Glutamatergic neuron (in vitro differentiated cells): ENCODE data around the gene CHODL. TPM values are rescaled to one million over a fixed set of nuclear protein-coding genes. Genes with fewer than 3 reads are reported as not detected.

Experiments used
- DNase-seq: peaks from one replicate; pipeline ENCODE4 v3.0.0; 2022
- H3K27ac Mint-ChIP-seq: one replicate; pipeline ENCODE4 v1.8.0; 2020; ENCODE audit warnings: mild to moderate bottlenecking, mixed read lengths, inconsistent platforms; ENCODE audit not compliant: unreplicated experiment
- H3K27me3 Mint-ChIP-seq: one replicate; pipeline ENCODE4 v1.8.0; 2020; ENCODE audit warnings: mild to moderate bottlenecking, moderate library complexity, mixed read lengths, inconsistent platforms; ENCODE audit not compliant: unreplicated experiment
- H3K36me3 Mint-ChIP-seq: one replicate; pipeline ENCODE4 v1.8.0; 2020; ENCODE audit warnings: mild to moderate bottlenecking, mixed read lengths, inconsistent platforms; ENCODE audit not compliant: unreplicated experiment
- H3K4me1 Mint-ChIP-seq: one replicate; pipeline ENCODE4 v1.8.0; 2020; ENCODE audit warnings: mild to moderate bottlenecking, low read depth, mixed read lengths, inconsistent platforms; ENCODE audit not compliant: unreplicated experiment
- H3K4me3 Mint-ChIP-seq: one replicate; pipeline ENCODE4 v1.8.0; 2020; ENCODE audit warnings: mild to moderate bottlenecking, mixed read lengths, inconsistent platforms; ENCODE audit not compliant: unreplicated experiment
- H3K9me3 Mint-ChIP-seq: one replicate; pipeline ENCODE4 v1.8.0; 2020; ENCODE audit warnings: mild to moderate bottlenecking, moderate library complexity, mixed read lengths, inconsistent platforms; ENCODE audit not compliant: unreplicated experiment
- CTCF ChIP-seq: fragments of 200-600 bp; sonication (generic); IDR thresholded peaks from one replicate; pipeline ENCODE4 v1.5.0; 2021; ENCODE audit not compliant: partially characterized antibody, unreplicated experiment
- total RNA-seq: library from RNA; stranded (reverse); fragmentation: NEBNext Ultra II Directional; extraction: Animal tissue kit (Norgen Biotek cat#: 25700); gene quantifications from one replicate; pipeline ENCODE4 v1.2.1, GENCODE V29; 2021; ENCODE audit not compliant: unreplicated experiment

CHODL gene
- total RNA-seq, 1 donor from 2014 or later: 5.5 TPM

GRCh38 chr21:18265944-18266343 lies 21.3 kb downstream of the CHODL start:
- Mint-ChIP-seq H3K27ac (no peak overlapping the region), H3K27me3 (no peaks in the 10 kb centered on the region), H3K4me1 (no peaks in the 10 kb centered on the region), H3K9me3 (peaks cover 1% of the 10 kb centered on the region), H3K4me3 (no peak overlapping the region), H3K36me3 (peaks cover 11% of the 10 kb centered on the region)
- no peak for TF ChIP-seq CTCF
- DNase-seq: no peak

- Mint-ChIP-seq H3K9me3 (peaks cover 4% of the 10 kb centered on the region), H3K4me3 (no peak overlapping the region), H3K36me3 (peaks cover 11% of the 10 kb centered on the region), H3K27ac (no peak overlapping the region), H3K27me3 (no peaks in the 10 kb centered on the region), H3K4me1 (no peaks in the 10 kb centered on the region)
- TF ChIP-seq CTCF: no peak
- DNase-seq: no peak
Measured at GRCh38 chr21:18267496-18267895, 22.9 kb downstream of the CHODL start.

GRCh38 chr21:18268906-18269305 lies 24.3 kb downstream of the CHODL start:
- Mint-ChIP-seq H3K4me3 (no peak overlapping the region), H3K27ac (no peak overlapping the region), H3K9me3 (peaks cover 4% of the 10 kb centered on the region), H3K36me3 (peaks cover 11% of the 10 kb centered on the region), H3K27me3 (no peaks in the 10 kb centered on the region), H3K4me1 (no peaks in the 10 kb centered on the region)
- no peak for TF ChIP-seq CTCF
- DNase-seq: no peak

- DNase-seq: no peak
- no peak for TF ChIP-seq CTCF
- H3K4me3 Mint-ChIP-seq: no peak overlapping the region
- peaks cover 4% of the 10 kb centered on the region for H3K9me3 Mint-ChIP-seq
- no peaks in the 10 kb centered on the region for H3K27me3 Mint-ChIP-seq
- no peaks in the 10 kb centered on the region for H3K4me1 Mint-ChIP-seq
- H3K36me3 Mint-ChIP-seq: peaks cover 11% of the 10 kb centered on the region
- no peak overlapping the region for H3K27ac Mint-ChIP-seq
Measured at GRCh38 chr21:18269856-18270255, 25.2 kb downstream of the CHODL start.

GRCh38 chr21:18273400-18273799 lies 28.8 kb downstream of the CHODL start:
- H3K4me1 Mint-ChIP-seq: no peaks in the 10 kb centered on the region
- TF ChIP-seq CTCF: no peak
- no peak for DNase-seq
- H3K9me3 Mint-ChIP-seq: peaks cover 4% of the 10 kb centered on the region
- no peaks in the 10 kb centered on the region for H3K27me3 Mint-ChIP-seq
- H3K27ac Mint-ChIP-seq: no peak overlapping the region
- no peak overlapping the region for H3K4me3 Mint-ChIP-seq
- H3K36me3 Mint-ChIP-seq: peaks cover 1% of the 10 kb centered on the region
